Activated T-helper 1 cell treated with anti-CD3 and anti-CD28 coated beads, Interleukin-2, amount 50 U/mL, for 16 hours (primary cell): ENCODE measurements around the gene TP53I13.

Source experiments
- DNase-seq, 2 donors: peaks; one replicate each; pipeline ENCODE4 v3.0.0-alpha.2; 2020; ENCODE audit warnings: low read depth in 1 of 2, low spot score in 1 of 2

TP53I13 gene

GRCh38 chr17:29579866-29580771 is 11.6 kb downstream of the TP53I13 start:
- DNase-seq: peak; percentile 82 to 83

DNA sequence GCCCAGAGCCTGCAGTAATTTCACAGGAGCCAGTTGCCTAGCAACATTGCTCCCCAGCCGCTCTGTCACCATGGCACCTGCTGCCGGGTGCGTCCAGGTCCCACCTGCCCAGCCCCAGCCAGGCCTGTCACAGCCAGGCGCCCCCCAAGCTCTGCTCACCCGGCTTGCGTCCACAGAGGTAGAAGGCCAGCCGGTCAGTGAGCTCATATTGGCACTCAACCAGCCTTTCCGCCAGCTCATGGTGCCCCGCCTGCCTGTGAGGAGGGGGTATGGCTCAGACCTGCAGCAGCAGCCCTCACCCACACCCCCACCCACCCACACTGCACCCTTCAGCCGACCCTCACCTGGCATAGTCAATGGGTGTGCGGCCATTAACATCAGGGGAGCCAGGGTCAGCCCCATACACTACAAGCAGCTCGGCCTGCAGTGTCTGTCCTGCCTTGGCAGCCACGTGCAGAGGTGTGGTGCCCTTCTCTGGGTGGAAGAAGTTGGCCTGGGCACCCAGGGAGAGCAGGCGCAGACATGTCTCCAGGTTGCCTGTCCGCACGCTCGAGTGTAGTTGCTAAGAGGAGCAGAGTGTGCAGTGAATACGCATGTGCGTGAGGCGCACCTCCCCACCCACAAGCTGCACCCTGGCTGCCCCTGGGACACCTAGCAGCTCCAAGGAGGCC is 13.2 kb downstream of the TP53I13 start:
- DNase-seq: no peak

DNA sequence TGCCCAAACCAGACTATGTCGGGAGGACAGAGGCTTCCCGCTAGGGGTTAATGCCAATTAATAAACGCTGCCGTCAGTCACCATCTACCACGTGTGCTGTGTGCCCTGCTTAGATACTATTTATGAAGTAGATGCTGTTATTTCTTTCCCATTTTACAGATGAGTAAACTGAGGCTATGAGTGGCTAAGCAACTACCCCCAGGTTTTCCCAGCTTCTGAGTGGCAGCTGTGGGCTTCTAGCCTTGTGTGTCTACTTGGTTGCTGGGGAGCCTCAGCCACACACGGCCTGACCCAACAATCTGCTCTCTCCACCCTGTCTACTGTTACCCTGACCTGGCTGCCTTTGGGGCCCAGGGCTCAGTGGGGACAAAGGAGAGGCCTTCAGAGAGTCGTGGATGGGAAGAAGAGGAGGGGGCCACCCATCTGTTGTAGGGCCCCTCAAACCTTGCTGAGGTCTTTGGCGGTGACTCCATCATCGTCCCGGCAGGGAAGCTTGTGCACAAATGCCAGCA is 13.8 kb downstream of the TP53I13 start:
- no peak for DNase-seq

DNA sequence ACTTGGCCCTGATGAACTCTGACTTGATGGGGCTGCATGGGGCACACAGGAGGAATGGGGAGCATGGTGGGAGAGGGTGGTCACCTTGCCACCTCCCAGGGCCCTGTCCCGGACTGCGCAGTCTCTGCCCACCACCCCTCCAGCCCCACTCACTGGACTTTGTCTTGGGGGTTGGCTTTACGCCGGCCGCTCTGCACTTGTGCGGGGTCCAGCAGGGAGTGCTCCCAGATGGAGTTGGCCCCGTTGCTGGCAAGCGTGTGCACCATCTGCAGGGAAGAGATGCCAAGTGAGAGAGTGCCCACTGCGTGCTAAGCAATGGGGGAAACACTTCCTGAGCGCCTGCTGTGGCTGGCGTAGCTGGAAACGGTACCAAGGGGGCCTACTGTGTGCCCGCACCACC is 14.3 kb downstream of the TP53I13 start:
- DNase-seq: no peak

DNA sequence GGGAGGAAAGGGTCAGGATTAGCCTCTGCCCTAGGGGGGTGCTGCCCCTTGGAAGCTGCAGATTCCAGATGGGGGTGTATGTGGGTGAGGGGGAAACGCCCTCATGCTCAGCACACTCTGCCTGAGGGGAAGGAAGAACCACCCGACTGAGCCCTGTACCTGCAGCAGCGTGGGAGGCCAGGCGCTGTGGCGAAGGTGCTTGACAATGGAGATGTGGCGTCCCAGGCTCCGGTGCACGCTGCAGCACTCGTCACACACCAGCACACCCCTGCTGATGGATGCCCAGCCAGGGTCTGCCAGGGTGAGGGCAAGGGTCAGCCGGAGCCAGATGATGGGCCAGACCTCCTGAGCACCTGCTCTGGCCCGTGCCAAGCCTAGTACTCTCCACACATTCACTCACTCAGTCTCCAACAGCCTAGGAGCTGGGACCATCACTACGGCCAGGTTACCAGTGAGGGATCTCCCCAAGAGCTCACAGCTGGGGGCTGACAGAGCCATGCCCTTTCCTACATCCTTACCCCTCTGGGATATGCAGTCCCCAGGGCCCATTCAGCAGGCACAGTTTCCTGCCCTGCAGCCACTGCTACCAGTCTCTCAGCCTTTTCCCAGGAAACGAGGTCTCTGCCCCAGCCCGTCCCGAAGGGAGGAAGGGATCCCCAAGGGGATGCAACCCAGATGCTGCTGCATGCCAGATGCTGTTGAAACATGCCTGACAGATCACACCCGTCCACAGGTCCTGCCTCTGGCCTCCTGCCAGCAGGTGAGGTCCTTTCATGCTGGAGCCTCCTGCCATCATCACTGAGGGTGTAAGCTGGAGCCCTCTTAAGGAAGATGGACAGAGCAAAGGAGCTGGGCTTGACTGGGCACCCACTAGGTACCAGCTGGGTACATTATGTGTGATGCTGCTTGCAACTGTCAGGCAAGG is 15.1 kb downstream of the TP53I13 start:
- no peak for DNase-seq

DNA sequence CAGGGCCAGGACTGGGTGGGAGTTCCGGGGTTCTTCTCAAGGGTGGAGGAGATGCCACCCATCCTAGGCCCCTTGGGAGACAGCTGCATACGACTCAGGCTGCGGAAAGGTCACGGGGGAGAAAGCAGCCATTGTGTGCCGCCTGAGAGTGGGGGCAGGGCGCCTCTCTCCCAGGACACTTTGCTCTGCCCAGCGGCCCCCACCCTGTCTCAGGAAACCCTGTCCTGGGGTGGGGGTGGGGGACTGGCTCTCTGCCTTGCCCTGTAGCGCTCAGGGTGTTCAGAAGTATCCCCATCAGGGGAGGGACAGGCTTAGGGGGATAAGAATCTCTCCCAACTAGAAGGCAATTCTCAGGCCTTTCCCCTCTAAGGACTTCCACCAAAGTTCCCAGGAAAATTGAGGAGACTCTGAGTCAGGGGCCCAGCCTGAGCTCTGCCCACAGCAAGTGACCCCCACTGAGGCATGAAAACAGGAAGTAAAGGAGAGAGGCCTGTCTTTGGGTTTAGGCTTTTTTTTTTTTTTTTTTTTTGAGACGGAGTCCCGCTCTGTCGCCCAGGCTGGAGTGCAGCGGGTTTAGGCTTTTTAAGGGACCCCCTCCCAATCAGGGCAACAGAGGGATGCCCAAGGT is 16.1 kb downstream of the TP53I13 start:
- DNase-seq: no peak

GRCh38 chr17:29585080-29585751 is 16.7 kb downstream of the TP53I13 start:
- DNase-seq: no peak

- no peak for DNase-seq
Observed at GRCh38 chr17:29586676-29587469, 18.4 kb downstream of the TP53I13 start.

DNA sequence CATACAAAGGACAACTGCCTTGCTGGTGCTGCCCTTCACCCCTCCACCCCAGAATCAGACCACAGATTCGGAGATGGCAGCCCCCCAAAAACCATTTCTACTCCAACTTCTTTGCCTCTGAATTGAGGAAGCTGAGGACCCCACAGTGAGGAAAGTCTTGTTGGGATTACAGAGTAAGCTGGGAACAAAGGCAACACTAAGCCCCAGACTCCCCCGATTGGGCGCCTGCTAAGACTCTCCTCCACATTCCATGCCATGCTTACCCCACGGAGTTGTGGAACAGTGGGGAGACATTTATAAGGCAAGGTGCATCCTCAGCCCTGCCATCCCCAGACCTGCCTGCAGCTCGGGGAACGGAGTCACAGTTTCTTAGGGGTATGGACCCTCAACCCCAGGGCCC is 19.1 kb downstream of the TP53I13 start:
- DNase-seq: no peak

GRCh38 chr17:29588017-29588561 is 19.6 kb downstream of the TP53I13 start:
- DNase-seq: no peak

DNA sequence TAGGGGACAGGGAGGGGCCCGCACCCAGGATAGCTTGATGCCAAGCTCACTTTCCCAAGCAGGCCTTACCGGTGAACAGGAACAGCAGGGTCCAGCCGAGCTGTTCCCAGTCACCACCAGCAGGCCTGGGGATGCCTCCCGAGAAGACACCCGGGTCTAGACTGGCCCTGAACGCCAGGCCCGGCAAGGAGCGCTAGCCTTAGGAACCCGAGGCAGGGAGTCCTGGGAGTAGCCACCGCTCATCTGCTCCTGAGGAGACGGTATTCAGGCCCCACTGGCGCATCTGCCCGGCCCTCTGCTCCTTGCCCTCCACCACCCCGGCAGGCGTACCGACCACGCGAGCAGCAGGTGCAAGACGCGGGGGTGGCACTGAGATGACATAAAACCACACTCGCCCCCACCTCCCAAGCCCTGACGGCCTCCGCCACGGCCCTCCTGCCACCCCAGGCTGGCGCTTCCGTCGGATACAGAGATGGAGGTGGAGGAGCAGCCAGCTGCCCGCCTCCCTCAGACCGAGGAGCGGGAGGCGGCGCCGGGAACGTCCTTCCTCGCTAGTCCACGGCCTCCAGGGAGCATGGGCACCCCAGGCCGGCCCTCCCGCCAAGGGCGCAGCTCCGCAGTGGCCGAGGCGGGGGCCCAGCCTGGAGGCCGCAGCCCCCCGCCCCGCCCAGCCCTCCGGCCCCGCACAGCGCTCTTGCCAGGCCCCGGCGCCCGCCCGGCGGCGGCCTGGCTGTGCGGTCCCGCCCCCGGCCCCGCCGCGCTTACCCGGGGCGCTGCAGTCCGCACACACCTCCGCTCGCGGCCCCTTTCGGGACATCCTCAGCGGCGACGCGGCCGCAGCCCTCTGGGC is 20.3 kb downstream of the TP53I13 start:
- no peak for DNase-seq

DNA sequence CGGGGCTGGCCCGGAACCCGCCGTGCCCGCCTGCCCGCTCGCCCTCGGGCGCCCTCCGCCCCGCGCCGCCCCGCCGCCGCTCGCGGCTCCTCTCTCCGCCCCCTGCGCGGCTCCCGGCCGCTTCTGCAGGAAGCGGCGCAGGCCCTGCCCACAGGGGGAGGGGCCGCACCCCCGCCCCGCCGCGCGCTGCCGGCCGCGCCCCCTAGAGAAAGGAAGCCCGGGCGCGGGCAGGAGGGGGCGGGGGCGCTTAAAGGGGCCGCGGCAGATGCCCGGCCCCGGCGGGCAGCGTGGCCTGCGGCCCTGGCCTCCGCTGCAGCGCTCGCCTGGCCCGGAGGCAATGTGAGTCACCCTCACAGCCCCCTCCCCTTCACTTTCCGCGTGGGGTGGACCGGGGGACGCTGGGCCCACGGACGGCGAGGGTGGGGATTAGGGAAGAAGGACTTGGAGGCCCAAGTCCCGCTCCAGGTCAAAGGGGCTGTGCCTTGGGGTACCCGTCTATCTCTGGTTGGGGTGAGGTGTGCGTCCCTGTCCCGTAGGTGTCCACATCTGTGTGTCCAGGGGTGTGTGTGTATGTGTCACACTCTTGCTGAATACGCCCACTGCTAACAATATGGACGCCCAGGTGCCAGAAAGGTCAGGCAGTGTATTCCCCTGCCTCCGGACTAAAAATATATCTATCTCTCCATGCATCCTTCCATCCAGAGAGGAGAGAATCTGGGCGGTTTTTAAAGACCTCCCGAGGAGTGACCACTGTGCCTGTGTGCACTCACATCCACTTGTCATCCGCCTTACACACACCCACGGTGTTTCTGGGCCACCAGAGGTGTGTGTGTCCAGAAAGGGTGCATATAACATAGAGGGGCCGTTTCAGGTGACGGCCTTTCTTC is 21.3 kb downstream of the TP53I13 start, which contains the start of gene GIT1:
TSS of gene GIT1 (minus strand) at position 125 of the 887 bp plus-strand sequence. CDS start 270 bp downstream, outside the sequence.
- DNase-seq: peak; percentile 60 to 82

DNA sequence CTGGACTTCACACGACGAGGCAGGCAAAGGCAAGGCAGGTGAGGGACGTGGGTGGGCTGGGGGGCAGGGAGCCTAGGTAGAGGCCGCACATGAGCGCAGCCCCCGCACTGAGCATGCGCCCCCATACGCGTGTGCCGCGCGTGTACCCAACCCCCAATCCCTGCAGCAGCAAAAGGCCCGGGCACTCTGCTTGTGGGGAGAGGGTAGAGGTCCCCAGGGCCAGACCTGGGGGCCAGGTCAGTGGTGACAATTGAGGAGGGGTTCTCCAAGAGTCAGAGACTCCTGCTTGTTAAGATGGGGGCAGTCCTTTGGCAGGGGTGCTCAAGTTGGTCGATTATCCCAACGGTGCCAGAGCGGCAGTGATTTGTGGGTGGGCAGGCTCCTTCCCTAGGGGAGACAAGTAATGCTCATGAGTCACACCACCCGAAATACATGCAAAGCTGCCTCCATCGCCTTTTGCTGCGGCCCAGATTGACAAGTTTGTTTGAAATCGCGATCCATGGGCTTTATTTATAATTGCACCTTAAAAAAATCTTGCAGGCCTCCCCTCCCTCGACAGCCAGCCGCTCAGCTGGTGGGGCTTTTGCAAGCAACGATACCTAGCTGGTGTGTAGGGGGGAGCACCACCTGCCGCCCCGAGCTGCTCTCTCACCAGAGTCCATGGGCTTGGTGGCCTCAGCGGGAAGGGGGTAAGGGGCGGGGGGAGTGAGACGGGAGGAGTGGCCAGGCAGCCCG is 22.1 kb downstream of the TP53I13 start:
- no peak for DNase-seq

- no peak for DNase-seq
Observed at GRCh38 chr17:29591146-29591736, 22.7 kb downstream of the TP53I13 start.

GRCh38 chr17:29591737-29592608 is 23.5 kb downstream of the TP53I13 start:
- peak; percentile 60 to 67 for DNase-seq
